Nephron (organoid): ENCODE measurements around the gene GNB2.
A peak's percentile ranks its signal among the peaks of the same experiment; 100 is the strongest.

Experiments used
- H3K27ac Mint-ChIP-seq, 3 experiments: 2 replicates each; pipeline ENCODE4 v1.8.0; 2020; ENCODE audit warnings: mixed read lengths in 3 of 3, mild to moderate bottlenecking in 2 of 3, moderate library complexity in 1 of 3
- H3K27me3 Mint-ChIP-seq: 2 replicates; pipeline ENCODE4 v1.8.0; 2021; ENCODE audit warnings: low read depth, mild to moderate bottlenecking, moderate library complexity, mixed read lengths
- H3K36me3 Mint-ChIP-seq: 2 replicates; pipeline ENCODE4 v1.8.0; 2020; ENCODE audit warnings: low read depth, mixed read lengths
- H3K4me1 Mint-ChIP-seq: 2 replicates; pipeline ENCODE4 v1.8.0; 2020; ENCODE audit warnings: mixed read lengths
- H3K4me3 Mint-ChIP-seq, 3 experiments: 2 replicates each; pipeline ENCODE4 v1.8.0; 2020; ENCODE audit warnings: mild to moderate bottlenecking in 3 of 3, mixed read lengths in 3 of 3, moderate library complexity in 2 of 3
- H3K9me3 Mint-ChIP-seq: 2 replicates; pipeline ENCODE4 v1.8.0; 2020; ENCODE audit warnings: mixed read lengths
- CTCF ChIP-seq, 3 experiments: fragments of 200-600 bp; sonication (generic); IDR thresholded peaks; one replicate each; pipeline ENCODE4 v1.5.0; 2021; ENCODE audit warnings: antibody characterized with exemption in 3 of 3; ENCODE audit not compliant: unreplicated experiment in 3 of 3

GNB2 gene

DNA sequence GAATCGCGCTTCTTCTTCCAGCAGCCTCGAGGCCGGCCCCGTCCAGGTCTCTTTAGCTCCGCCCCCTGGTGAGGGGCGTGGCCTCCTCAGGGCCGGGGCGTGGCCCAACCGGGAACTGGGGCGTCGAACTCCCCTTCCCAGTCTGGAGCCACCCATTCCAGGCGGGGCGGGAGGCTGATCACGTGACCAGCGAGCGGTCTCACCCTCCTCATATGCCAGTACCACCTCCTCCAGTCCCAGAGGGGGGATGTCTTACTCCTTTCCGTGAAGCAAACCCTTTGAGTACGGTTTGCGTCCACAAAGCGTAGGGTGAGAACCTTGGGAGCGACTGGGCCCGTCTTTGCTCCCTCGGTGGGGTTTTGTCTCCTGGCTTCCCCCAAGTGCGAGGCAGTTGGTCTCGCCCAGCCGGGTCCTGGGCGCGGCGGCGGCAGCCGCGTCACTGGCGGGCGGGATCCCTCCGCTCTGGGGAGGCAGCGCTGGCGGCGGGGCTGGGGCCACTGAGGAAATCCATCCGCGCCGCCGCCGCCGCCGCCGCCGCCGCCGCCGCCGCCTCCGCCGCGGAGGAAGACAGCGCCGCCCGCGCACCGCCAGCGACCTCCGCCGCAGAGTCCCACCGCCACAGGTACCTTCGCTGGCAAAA is at the start of gene GNB2:
Gene GNB2, plus strand, starts transcription at position 439 of the 640 bp plus-strand sequence. CDS start 2,526 bp downstream, outside the sequence.
- Mint-ChIP-seq H3K36me3 (peaks cover 10% of the 10 kb centered on the region), H3K9me3 (no peaks in the 10 kb centered on the region), H3K27ac (peak within 1 kb of the TSS; percentile 99 to 100 (median 99)), H3K4me3 (peak within 1 kb of the TSS; percentile 96 to 97 (median 96)), H3K27me3 (peaks cover 8% of the 10 kb centered on the region), H3K4me1 (no peaks in the 10 kb centered on the region)
- no peak for TF ChIP-seq CTCF (IDR thresholded peaks at IDR 0.05; ENCODE audit: unreplicated experiment in 3 of 3)

GRCh38 chr7:100623951-100624824 is 49.4 kb upstream of the GNB2 start:
- TF ChIP-seq CTCF (IDR thresholded peaks at IDR 0.05; ENCODE audit: unreplicated experiment in 3 of 3) = no peak
- Mint-ChIP-seq H3K4me3 (no peak overlapping the region), H3K4me1 (no peaks in the 10 kb centered on the region)

GRCh38 chr7:100626055-100626454 is 47.5 kb upstream of the GNB2 start:
- TF ChIP-seq CTCF (IDR thresholded peaks at IDR 0.05; ENCODE audit: unreplicated experiment in 3 of 3) = no peak
- Mint-ChIP-seq H3K36me3 (peaks cover 6% of the 10 kb centered on the region), H3K9me3 (no peaks in the 10 kb centered on the region), H3K27me3 (peaks cover 13% of the 10 kb centered on the region), H3K4me3 (peak overlapping the region in 1 of 3 experiments; percentile 40), H3K27ac (no peak overlapping the region), H3K4me1 (no peaks in the 10 kb centered on the region)

More at GRCh38 chr7:100623951-100624824, 49.4 kb upstream of the GNB2 start:
- Mint-ChIP-seq H3K27ac (no peak overlapping the region), H3K27me3 (peaks cover 4% of the 10 kb centered on the region), H3K9me3 (no peaks in the 10 kb centered on the region), H3K36me3 (peaks cover 6% of the 10 kb centered on the region)

DNA sequence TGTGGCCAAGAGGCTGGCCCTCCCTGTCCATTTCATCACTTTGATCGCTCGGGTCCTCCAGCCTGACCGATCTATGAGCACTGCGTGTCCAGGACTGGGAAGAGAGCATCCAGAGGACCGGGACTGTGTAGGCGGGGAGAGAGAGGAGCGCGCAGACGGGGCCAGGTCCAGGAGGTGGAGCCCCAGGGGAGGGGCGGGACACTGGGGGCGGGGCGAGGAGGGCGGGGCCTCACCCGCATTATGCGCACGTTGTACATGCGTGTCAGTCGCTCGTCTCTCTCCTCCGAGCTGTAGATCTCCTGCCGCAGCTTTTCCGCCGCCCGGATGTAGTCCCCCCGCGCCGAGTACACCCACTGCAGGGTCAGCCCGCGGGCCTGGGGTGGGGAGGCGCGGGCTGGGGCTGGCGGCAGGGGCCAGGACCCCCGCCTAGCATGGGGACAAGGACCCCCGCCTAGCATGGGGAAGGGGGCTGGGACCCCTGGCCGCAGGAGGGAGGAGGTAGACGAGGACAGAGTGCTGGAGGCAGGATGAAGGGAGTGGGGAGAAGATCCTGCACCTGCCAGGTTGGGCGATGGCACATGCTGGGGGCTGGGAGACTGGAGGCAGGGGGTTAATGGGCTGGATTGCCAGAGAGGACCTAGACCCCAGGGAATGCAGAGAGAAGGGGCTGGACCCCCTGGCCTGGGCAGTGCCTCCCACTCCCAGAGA is 46.9 kb upstream of the GNB2 start:
- TF ChIP-seq CTCF (IDR thresholded peaks at IDR 0.05; ENCODE audit: unreplicated experiment in 3 of 3) = no peak
- Mint-ChIP-seq H3K4me1 (no peaks in the 10 kb centered on the region), H3K36me3 (peaks cover 2% of the 10 kb centered on the region), H3K4me3 (peak overlapping the region; percentile 26 to 71 (median 62)), H3K27ac (no peak overlapping the region), H3K9me3 (no peaks in the 10 kb centered on the region), H3K27me3 (peaks cover 20% of the 10 kb centered on the region)

DNA sequence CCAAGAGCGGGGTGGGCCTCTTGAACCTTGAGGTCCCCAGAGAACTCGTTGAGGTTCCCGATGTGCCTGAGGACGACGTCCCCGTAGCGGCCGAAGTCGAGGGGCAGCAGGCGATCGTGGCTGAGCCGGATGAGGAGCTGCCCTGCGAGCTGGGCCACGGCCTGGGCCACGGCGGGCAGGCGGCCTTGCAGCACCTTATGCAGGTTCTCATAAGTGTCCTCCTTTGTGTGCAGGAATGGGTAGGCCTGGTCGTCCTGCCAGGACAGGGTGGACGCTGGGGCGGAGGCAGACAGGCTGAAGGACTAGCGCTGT is 46.3 kb upstream of the GNB2 start:
- H3K4me1 Mint-ChIP-seq = no peaks in the 10 kb centered on the region
- H3K27ac Mint-ChIP-seq = no peak overlapping the region
- TF ChIP-seq CTCF (IDR thresholded peaks at IDR 0.05; ENCODE audit: unreplicated experiment in 3 of 3) = no peak
- peaks cover 22% of the 10 kb centered on the region for H3K27me3 Mint-ChIP-seq
- H3K9me3 Mint-ChIP-seq = no peaks in the 10 kb centered on the region
- H3K4me3 Mint-ChIP-seq = no peak overlapping the region
- no peaks in the 10 kb centered on the region for H3K36me3 Mint-ChIP-seq
